ENCODE data around the gene HLA-DOA.

HLA-DOA gene

DNA sequence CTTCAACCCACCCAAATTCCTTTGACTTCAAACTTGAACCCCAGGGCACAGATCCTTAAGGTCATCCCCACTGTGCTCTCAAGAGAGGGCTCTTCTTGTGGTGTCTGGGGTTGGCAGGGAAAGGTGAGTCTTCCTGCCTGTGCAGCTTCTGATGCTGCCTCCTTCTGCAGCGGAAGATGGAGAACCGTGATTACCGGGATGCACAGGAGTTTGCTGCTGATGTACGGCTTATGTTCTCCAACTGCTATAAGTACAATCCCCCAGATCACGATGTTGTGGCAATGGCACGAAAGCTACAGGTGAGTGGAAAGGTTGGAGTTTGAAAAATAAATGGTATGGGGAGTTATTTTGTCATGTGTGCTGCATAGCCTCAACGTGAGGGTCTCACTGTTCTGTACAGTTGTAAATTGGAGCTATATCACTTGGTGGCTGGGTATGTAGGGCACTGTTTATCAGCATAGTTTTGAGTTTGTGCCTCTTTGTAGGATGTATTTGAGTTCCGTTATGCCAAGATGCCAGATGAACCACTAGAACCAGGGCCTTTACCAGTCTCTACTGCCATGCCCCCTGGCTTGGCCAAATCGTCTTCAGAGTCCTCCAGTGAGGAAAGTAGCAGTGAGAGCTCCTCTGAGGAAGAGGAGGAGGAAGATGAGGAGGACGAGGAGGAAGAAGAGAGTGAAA is 32.0 kb downstream of the HLA-DOA start:
- no peak overlapping the region for H3K4me3 ChIP-seq
- no peaks in the 10 kb centered on the region for H3K27me3 ChIP-seq
- H3K27ac ChIP-seq = no peak overlapping the region
- intact Hi-C loops (cut with DNase I; ENCODE audit: low total_unique reads) = no loop called here
- no peak for DNase-seq
- H3K9me3 ChIP-seq = no peaks in the 10 kb centered on the region
- TF ChIP-seq, protein P1, sequence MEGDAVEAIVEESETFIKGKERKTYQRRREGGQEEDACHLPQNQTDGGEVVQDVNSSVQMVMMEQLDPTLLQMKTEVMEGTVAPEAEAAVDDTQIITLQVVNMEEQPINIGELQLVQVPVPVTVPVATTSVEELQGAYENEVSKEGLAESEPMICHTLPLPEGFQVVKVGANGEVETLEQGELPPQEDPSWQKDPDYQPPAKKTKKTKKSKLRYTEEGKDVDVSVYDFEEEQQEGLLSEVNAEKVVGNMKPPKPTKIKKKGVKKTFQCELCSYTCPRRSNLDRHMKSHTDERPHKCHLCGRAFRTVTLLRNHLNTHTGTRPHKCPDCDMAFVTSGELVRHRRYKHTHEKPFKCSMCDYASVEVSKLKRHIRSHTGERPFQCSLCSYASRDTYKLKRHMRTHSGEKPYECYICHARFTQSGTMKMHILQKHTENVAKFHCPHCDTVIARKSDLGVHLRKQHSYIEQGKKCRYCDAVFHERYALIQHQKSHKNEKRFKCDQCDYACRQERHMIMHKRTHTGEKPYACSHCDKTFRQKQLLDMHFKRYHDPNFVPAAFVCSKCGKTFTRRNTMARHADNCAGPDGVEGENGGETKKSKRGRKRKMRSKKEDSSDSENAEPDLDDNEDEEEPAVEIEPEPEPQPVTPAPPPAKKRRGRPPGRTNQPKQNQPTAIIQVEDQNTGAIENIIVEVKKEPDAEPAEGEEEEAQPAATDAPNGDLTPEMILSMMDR (IDR thresholded peaks at IDR 0.05) = no peak
- peaks cover 0 to 46% (median 39%) of the 10 kb centered on the region in 4 donors for H3K4me1 ChIP-seq
- H3K36me3 ChIP-seq = peaks cover 83 to 90% (median 87%) of the 10 kb centered on the region in 3 donors

DNA sequence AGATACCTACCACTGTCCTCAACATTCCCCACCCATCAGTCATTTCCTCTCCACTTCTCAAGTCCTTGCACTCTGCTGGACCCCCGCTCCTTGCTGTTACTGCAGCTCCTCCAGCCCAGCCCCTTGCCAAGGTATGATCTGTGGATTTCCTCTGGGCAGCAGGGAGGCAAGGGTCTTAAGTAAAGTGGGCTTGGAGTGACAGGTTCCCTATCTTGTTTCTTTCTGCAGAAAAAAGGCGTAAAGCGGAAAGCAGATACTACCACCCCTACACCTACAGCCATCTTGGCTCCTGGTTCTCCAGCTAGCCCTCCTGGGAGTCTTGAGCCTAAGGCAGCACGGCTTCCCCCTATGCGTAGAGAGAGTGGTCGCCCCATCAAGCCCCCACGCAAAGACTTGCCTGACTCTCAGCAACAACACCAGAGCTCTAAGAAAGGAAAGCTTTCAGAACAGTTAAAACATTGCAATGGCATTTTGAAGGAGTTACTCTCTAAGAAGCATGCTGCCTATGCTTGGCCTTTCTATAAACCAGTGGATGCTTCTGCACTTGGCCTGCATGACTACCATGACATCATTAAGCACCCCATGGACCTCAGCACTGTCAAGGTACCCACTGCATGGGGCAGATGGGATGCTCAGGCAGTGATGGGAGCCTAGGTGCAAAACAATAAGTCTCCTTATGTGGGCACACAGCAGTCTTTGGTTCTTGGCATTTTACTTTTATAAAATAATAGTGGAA is 32.9 kb downstream of the HLA-DOA start:
- no peak for DNase-seq
- H3K36me3 ChIP-seq = peaks cover 78 to 89% (median 85%) of the 10 kb centered on the region in 3 donors
- no peaks in the 10 kb centered on the region for H3K9me3 ChIP-seq
- intact Hi-C loops (cut with DNase I; ENCODE audit: low total_unique reads) = no loop called here
- H3K27me3 ChIP-seq = no peaks in the 10 kb centered on the region
- peaks cover 0 to 46% (median 37%) of the 10 kb centered on the region in 4 donors for H3K4me1 ChIP-seq
- TF ChIP-seq, protein P1 (IDR thresholded peaks at IDR 0.05) = no peak
- peak overlapping the region in 1 of 2 donors; percentile 11 for H3K4me3 ChIP-seq
- H3K27ac ChIP-seq = no peak overlapping the region

DNA sequence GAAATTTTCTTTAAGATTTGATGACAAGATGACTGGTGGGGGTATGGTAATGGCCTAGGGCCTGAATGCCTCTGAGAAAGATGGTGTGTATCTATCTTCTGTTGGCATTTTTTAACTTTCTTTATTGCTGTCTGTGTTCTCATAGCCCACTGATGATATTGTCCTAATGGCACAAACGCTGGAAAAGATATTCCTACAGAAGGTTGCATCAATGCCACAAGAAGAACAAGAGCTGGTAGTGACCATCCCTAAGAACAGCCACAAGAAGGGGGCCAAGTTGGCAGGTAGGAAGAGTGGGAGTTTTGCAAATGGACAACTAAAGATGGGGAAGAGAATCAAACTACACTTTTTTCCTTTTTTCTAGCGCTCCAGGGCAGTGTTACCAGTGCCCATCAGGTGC is 33.5 kb downstream of the HLA-DOA start:
- no peak for DNase-seq
- Histone ChIP-seq H3K27ac (no peak overlapping the region), H3K27me3 (no peaks in the 10 kb centered on the region), H3K36me3 (peaks cover 72 to 83% (median 78%) of the 10 kb centered on the region in 3 donors), H3K9me3 (no peaks in the 10 kb centered on the region), H3K4me1 (peaks cover 0 to 46% (median 37%) of the 10 kb centered on the region in 4 donors), H3K4me3 (peak overlapping the region in 1 of 2 donors; percentile 11)
- intact Hi-C loops (cut with DNase I; ENCODE audit: low total_unique reads) = no loop called here
- TF ChIP-seq, protein P1 (IDR thresholded peaks at IDR 0.05) = no peak

DNA sequence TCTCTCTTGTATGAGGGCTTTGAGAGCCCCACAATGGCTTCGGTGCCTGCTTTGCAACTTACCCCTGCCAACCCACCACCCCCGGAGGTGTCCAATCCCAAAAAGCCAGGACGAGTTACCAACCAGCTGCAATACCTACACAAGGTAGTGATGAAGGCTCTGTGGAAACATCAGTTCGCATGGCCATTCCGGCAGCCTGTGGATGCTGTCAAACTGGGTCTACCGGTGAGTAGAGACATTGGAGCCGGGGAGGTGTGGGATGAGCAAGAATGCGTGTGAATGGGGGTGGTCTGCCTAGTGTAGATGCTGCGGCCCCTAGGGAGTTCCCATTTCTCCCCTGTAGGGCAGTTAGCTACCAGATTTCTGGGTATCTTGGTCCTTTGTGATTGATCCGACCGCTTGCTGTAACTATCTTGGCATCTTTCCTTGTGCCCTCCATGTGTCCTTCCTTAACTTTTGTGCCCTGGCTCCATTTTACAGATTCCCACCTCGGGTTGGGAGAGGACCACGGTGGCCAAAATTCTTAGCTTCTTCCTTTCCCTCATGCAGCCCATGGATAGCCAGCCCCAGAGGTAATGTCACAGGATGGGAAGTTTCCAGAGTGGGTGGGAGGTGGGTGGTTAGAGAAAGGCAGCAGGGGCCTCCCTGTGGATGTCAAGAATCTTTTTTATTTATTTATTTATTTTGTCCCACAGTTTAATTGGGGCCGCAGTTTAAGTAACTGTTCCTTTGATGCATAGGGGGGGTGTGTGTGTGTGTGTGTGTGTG is 34.7 kb downstream of the HLA-DOA start:
- peaks cover 61 to 71% (median 67%) of the 10 kb centered on the region in 3 donors for H3K36me3 ChIP-seq
- intact Hi-C loops (cut with DNase I; ENCODE audit: low total_unique reads) = no loop called here
- peaks cover 0 to 46% (median 37%) of the 10 kb centered on the region in 4 donors for H3K4me1 ChIP-seq
- peak overlapping the region; percentile 90 to 94 for H3K4me3 ChIP-seq
- no peak for DNase-seq
- no peaks in the 10 kb centered on the region for H3K27me3 ChIP-seq
- H3K27ac ChIP-seq = peak overlapping the region; percentile 73 to 85
- H3K9me3 ChIP-seq = no peaks in the 10 kb centered on the region
- TF ChIP-seq, protein P1 (IDR thresholded peaks at IDR 0.05) = no peak

DNA sequence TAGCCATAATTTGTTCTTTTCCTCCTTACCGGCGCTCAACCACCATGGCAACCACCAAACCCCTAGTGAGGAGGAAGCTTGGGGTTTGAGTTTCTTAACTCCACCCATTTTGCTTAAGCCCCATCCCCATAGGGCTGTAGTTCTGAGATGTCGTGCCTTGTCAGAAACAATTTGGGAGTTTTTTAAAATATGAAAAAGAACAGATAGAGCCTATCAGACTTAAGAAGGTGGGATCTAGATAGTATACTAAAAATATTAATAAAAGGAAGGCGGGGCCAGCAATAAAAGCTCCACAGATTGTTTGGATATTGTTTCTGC is 35.4 kb downstream of the HLA-DOA start:
- TF ChIP-seq, protein P1 (IDR thresholded peaks at IDR 0.05) = no peak
- H3K27ac ChIP-seq = peak overlapping the region; percentile 73 to 85
- no peak for DNase-seq
- no peaks in the 10 kb centered on the region for H3K27me3 ChIP-seq
- H3K9me3 ChIP-seq = no peaks in the 10 kb centered on the region
- peak overlapping the region; percentile 90 to 94 for H3K4me3 ChIP-seq
- H3K36me3 ChIP-seq = peaks cover 53 to 64% (median 59%) of the 10 kb centered on the region in 3 donors
- intact Hi-C loops (cut with DNase I; ENCODE audit: low total_unique reads) = no loop called here
- peaks cover 0 to 46% (median 35%) of the 10 kb centered on the region in 4 donors for H3K4me1 ChIP-seq

Measured in tibial artery (tissue), 4 donors.